Activated CD8-positive, alpha-beta memory T cell treated with anti-CD3 and anti-CD28 coated beads, Interleukin-2, amount 50 U/mL, for 1 hour (primary cell): Measurements from ENCODE around the gene A3GALT2.

Experiments
- DNase-seq: peaks from one replicate; pipeline ENCODE4 v3.0.0-alpha.2; 2020; ENCODE audit errors: extremely low read depth

Gene A3GALT2

DNA sequence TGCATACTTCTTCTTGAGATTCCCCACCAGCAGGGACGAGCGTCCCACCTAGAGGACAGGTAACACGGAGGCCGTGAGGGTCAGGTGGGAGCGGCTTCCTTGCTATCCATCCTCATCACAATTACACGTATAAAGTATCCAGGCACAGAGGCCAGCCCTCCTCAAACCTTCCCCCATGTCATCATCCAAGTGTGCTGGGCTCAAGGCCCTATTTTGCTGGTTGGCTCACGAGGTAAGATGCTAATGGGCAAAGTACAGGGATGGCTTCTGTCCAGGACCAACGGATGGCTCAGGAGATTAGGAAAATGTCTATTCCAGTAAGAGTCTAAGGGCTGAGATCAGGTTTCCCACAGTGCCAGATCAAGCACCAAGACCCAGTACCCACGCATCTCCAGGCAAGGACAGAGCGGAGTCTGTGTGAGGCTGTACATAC lies 11.5 kb upstream of the A3GALT2 start:
- no peak for DNase-seq

DNA sequence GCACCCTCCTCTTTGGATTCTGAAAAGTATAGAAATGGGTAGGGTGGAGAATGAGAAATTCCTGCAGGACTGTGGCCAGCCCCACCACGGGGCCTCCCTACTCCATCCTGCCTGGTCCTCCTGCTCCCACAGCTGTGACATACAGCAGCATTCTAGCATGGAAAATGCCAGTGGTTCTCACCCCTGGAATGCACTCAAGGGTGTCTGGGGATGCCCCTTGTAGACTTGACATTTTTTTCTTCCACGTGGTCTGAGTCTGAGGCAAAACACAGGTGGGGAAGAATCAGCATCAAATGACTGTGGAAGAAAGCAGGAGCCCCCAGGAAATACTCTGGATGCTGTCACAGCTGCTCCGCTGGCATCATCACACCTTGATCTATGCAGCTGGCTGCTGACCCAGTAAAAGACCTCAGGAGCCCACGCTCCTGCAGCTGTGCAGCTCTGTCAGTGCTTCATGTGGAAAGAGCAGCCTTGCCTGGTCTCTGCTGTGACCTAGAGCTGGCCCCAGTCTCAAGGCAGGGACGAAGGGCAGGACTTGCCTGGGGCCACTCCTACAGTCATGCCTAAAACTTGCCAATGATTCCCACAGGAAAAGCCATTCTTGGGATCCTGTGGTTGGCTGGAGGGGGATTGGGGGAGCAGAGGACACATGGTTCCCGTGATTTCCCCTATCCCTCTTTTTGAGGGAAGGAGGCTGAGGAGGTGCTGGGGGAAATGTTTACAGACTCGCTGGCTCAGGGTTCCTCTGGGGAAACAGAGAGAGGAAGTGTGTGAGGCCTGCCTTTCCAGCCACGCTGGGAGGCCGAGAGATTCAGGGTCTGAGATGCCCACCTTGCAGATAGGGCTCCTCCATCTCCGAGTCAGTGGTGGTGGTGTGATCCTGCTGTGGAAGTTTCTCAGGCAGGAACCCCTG lies 10.8 kb upstream of the A3GALT2 start:
- DNase-seq = no peak

DNA sequence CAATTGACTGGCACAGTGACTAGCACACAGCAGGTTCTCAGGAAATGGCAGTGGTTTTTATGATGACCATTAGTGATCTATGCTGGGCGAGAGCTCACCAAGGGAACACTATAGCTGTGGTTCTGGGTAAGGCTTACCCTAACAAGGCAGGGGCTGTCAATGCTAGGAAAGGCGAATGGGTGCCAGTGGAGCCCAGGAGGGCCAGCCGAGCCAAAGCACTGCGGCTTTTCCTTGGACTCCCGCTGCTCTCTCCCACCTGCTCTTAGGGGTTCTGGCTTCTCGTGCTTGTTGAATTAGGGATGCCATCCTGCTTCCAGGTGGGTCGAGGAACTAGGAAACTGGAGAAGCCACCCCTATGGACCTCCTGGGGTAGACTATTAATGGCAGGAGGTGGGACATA lies 10.0 kb upstream of the A3GALT2 start:
- DNase-seq = no peak

DNA sequence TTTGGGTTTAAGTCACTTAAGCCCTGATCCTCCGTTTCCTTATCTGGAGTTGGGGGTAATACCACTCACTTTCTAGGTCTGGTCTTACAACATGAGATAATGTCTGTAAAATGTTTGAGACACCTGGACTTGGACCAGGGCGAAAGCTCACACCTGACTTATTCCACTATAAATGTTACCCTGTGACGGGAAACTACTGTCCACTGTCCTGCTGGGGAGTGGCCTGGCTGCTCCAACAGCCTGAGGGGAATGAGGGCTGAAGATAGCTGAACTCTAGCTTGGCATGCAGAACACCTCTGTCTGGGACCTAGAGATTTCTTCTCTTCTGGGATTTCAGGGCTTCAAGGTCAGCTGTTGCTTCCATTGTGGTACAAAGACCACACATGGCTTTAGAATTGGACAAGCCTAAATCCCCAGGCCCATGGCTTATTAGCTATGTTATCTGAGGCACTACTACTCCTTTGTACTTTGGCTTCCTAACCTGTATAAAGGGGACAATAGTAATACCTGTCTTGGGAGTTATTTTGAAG lies 9.5 kb upstream of the A3GALT2 start:
- no peak for DNase-seq

DNA sequence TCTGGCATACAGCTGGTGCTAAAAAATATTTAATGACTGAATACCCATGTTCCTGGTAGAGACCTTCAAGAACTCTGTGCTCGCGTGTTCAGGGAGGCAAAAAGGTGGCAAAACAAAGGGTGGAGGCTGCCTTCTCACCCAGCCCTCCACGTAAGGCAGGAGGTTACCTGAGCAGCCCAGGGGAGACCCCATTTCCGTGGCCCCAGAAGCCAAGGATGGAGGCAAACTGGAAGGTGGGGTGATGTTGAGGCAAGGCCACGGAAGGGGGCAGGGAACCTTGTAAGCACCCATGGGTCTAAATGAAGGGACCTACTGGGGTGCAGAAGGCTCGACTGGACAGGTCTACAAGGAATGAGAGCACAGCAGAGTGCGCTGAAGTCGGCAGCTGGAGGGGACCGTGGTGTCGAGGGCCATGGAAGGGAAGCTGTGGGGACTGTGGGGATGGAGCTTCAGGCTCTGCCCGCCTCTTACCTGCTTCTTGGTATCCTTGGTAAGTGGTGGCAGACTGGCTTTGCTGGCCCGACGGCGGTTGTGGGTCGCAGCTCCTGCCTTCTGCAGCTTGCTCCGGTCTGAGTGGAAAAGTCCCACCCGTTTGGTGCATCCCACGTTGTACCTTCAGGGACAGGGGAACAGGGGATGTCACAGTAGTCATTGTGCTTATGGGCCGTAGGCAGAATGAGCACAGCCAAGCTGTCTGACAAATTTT lies 8.9 kb upstream of the A3GALT2 start:
- DNase-seq = no peak

DNA sequence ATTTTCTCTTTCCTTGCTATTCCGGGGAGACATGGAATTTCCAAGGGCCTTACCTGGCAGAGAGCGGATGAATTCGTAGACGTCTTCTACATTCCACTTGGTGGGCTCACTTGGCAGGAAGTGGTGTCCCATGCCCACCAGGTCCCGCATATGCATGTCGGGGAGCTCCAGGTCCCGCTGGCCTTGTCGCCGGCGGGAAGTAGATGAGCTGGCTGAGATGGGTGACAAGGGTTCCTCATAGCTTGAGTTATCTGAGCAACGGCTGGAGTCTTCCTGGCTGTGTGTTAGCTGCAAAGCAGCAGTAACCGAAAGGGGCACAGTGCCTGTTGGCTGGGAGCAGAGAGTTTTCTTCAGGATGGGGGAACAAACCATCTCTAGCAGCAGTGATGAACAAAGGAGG lies 7.9 kb upstream of the A3GALT2 start:
- no peak for DNase-seq

DNA sequence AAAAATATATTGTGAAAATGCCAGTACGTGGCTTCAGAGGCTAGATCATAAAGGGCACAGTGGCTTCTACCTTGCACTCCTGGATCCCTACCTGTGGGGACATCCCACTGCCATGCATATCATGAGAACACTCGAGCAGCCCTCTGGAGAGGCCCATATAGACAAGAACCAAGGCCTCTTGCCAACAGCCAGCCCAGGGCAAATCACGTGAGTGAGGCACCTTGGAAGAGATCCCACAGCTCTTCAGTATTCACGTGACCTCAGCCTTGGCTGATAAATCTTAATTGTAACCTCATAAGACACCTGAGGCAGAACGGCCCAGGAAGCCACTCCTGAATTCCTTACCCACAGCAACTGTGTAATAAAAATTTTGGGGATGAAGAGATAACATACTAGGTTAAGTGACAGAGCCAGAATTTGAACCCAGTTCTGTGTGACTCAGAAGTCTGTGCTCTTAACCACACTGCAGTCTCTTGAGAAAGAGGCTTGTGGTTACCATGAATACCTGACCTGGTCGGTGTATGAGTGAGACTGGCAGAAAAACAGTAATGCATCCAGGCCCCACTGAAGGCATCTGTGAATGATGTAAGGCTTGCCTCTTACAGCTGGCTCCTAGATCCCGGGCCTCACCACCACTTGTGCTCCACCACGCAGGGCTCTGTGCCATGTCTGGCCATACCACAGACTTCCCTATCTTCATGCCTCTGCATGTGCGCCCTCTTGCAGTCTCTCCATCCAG lies 6.9 kb upstream of the A3GALT2 start:
- DNase-seq = no peak

DNA sequence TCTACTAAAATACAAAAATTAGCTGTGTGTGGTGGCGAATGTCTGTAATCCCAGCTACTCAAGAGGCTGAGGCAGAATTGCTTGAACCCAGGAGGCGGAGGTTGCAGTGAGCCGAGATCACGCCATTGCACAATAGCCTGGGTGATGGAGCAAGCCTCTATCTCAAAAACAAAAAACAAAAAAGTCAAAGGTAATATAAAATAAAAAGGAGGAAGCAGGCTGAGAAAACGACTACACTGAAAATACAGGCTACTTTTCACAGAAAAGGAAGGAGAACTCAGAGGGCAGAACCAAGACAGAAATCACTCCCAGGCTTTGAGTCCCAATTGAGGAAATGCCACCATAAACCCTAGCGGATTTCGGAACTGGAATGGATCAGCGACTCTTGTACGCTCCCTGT lies 5.9 kb upstream of the A3GALT2 start:
- no peak for DNase-seq

DNA sequence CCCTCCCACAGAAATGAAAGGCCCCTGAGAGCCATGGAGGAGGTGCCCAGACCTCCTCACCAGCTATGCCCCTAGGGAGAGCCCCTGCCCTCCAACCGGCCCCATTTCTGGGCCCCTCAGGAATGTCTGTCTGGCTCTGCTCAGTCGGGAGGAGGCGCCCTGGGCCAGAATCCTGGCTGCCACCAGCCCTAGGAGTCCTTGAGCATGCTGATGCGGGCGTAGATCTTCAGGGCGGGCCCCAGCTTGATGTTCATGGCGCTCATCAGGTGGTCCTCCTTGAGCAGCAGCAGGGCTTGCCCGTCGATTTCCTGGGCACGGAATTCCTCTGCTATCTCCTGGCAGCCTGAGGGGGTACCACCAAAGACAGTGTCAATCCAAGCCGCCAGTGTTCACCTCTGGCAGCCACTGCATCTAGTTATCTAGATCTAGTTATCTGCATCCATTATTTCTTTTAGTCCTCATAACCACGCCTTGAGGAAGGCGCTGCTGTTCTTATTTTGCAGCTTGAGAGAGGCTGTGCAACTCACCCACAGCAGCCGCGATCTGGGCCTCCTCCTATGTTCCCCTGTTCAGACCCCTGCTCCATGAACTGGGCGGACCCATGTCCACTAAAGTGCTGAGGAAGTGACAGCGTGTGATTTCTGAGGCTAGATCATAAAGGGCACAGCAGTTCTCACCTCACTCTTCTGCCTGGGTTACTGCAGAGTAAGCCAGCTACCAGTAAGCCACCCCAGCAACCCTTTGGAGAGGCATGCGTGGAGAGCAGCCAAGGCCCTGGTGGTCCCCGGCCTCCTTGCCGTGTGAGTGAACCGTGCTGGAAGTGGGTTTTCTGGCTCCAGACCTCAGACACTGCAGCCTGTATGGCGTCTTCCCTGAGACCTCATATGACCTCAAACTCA lies 4.0 kb upstream of the A3GALT2 start:
- DNase-seq = no peak

DNA sequence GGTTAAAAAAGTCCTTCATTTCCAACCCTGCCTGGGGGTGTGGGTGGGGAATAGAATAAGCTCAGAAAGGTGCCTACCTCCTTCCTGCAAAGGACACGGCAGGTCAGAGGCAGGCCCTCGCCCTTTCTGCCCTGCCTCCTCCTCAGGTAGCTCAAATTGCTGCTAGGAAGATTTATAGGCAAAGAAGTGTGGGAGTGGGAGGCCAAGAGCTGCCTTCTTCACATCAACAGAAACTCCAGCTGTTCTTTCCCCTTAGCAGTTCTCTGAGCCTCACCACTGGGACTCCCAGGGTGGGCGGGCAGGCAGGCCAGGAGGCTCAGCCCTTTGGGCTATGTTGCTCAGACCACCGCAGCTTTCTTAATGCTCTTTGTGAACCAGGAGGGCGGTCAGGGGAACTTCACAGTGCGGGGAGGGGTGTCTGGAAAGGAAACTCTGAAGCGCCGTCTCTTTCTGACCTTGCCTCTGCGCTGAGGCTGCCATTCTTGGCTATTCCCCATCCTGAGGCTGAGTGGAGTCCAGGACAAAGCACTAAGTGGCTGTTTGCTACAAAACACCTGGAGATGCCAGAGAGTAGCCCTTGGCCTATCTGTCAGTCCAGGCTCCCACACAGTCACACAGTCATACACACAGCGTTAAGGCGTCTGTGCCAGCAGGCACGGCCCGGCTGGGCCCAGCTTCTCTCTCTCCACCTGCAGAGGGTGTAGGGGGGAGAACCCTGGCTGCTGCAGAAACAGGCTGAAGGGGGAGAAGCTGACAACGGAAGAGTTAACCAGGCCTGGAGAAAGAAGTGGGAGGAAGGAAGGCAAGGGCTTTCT lies 3.0 kb upstream of the A3GALT2 start:
- no peak for DNase-seq

DNA sequence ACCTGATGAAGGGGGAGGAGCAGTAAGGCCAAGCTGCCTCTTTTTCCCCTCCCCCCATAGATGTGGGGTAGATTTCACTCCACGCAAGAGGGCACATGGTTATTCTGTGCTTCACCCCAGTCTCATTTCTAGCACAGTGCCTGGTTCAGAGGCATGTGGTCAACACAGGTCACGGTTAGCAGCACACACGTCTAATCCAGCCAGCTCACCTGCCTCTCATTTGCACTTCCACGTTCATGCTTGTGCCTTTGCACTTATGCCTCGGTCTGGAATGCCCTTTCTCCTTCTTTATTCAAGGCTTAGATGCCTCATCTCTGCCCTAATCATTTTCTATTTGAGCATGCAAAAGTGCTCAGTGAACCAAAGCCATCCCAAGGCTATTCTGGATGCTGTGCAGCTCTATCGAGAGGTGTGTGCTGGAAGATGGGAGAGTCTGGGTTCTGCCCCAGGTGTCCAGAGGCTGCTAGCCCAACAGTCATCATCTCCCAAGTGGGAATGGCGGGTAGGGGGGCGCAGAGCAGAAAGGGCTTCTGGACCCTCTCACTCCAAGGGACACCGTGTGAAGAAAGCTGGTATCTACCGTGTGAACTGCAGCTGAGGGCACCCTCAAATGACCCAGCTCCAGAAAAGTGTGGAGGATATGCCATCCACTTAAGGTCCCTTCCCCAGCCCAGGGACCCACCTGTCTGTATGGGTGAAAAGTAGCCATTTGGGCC lies 2.1 kb upstream of the A3GALT2 start:
- DNase-seq = no peak

DNA sequence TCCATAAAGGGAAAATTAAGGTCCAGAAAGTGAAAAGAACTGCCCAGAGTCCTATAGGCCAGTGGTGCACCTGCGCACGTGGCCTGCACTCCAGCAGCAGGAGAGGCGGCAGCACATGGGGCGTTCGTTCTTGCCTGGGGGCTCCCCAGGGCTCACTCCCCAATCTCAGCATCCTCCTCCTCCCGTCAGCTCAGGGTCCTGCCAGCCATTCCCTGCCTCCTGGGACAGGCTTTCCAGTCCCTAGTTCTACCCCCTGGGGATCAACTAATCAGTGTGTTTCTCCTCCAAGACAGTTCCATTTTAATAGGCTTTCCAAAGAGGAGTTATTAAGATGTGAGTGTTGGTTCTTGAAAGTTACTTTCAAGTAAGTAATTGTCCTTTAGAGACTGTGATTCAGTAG lies 1.2 kb upstream of the A3GALT2 start:
- no peak for DNase-seq

DNA sequence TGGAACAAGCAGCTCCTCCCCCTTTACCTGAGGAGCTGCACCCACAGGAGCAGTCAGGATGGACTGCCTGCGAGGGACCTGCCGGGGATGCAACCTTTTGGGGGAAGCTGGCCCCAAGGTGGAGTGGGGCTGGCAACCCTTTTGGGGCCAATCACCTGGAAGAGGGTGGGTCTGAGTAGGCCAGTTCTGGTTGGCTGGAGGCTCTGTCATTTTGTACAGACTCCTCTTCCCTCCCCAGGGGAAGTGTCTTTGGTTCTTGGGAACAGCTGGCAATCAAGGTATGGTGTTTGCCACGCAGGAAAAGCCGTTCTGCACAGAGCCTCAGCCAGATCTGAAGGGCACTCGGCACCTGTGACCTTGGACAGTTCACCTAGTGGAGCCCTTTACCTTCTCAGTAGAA lies 280 bp upstream of the A3GALT2 start:
- no peak for DNase-seq

DNA sequence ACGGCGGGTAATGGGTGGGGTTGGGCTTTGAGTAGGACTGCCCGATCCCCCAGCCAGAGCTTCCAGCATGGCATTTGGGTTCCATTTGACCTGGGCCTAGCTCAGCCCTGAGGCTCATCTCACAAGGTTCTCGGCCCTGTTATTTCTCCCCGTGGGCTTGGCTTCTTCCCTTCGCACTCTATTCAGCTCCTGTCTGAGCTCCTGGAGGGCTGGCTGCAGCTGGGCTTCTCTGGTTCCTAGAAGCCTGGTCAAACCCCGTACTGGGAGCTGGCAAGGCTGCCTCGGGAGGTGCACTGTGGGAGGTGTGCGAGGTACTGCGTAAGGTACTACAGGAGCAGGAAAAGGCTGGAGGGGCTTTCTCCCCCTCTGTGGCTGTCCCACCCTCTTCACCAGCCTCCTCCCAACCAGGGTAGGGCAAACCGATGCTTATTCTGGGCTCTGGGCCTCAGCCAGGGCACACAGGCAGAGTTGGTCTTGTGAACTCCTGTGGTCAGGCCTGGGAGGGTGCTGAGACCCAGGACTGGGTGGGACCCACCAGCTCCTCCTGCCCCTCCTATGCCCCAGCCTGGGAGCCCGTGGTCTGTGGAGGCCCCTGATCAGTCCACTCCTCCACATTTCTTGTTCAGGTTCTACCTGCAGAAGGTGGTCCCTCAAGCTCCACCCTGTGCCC lies 814 bp downstream of the A3GALT2 start:
- no peak for DNase-seq

DNA sequence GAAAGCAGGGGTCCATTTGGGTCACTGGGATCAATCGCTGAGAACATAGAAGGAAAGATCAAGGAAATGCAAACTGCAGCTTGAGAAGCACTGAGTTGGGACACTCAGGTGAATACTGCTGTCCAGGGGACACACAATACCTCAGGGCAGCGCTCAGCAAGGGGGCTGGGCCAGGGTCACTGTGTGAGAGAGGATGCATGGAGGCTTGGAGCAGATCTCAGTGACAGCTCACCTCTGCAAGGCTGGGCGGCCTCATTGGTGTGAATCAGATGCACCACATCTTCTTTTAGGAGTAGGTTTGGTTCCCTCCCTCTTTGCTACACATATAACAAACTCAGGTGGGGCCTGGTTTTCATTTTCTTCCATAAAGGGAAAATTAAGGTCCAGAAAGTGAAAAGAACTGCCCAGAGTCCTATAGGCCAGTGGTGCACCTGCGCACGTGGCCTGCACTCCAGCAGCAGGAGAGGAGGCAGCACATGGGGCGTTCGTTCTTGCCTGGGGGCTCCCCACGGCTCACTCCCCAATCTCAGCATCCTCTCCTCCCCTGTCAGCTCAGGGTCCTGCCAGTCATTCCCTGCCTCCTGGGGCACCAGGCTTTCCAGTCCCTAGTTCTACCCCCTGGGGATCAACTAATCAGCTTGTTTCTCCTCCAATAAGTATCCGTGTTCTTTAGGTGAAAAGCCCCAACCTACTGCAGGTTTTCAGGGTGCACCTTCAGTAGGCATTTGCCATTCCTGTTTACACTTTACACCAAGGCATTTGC lies 1.5 kb downstream of the A3GALT2 start:
- DNase-seq = no peak

DNA sequence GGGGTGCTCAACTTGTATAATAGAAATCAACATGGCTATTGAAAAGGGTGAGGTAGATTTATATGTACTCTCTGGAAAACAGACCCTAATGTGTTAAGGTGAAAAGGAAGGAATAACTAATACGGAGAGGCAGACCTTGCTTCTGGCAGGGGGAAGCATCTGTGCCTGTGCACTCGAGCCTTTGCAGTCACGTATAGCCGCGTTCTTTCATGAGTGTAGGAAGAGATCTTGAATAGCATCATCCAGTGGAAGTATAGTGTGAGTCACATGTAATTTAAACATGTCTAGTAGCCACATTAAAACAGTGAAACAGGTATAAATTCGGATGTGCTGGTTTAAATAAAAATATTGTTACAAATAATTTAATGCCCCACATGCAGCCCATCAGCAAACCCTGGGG lies 3.0 kb downstream of the A3GALT2 start:
- no peak for DNase-seq

DNA sequence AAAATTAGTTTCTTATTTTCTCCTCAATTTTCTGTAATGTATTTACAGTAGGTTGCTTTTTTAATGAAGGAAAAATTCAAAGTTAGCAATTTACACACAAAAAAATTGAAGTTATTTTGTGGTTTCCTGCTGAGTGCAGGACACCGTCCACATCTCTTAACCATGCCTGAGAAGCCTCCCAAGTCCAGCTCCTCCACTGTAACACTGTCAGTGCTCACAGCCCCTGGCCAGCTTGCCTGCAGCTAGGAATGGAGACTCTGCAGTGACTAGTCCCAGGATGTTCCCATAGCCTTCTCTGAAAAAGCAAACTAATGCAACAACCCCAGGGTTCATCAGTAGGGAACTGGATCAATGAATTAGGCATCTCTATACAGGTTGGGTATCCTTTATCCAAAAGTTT lies 3.5 kb downstream of the A3GALT2 start:
- no peak for DNase-seq

DNA sequence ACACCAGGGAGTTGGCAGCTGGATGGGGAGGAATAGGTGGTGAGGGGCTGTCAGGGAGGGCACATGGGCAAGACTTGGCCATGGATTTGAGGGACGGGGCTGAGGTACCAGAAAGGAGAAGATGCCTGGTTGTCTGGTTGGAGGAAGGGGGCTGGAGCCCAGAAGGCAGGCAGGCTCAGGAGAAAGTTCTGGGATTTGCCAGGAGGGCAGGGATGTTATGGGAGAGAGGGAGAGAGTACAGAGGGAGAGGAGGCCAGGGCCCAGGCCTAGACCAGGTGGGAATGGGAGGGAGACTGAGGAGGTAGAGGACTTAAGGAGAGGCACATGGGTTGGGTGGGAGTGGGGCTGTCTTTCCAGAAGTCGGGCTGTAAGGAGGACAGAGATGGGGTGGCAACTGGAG lies 4.3 kb downstream of the A3GALT2 start:
- DNase-seq = no peak
